GM10248 (cell line): ENCODE data around the gene CASQ2.

ENCODE experiments used
- CTCF ChIA-PET: fragments of 300-600 bp; sonication (Branson Sonifier 250); formaldehyde crosslinking; extraction: SDS; loops from one replicate; lab custom pipeline; 2021; ENCODE audit warnings: antibody characterized with exemption; lab: Yijun Ruan, JAX
- POLR2A ChIA-PET: fragments of 350-650 bp; sonication (Branson Sonifier 250); formaldehyde crosslinking; extraction: SDS; loops from one replicate; lab custom pipeline; 2020; ENCODE audit warnings: antibody characterized with exemption; lab: Yijun Ruan, JAX
- DNase-seq: peaks from one replicate; pipeline ENCODE4 v3.0.0; 2012; ENCODE audit errors: extremely low spot score
- CTCF ChIP-seq: IDR thresholded peaks from 2 replicates; pipeline ENCODE4 v1.5.1; 2012; ENCODE audit warnings: mild to moderate bottlenecking, low read depth; ENCODE audit errors: extremely low read depth, missing control alignments, control extremely low read depth

The CASQ2 gene

GRCh38 chr1:115767403-115767802 is 1.1 kb downstream of the CASQ2 start:
- POLR2A ChIA-PET, result no interaction called here
- CTCF ChIA-PET, result no interaction called here
- TF ChIP-seq CTCF, result no peak
- DNase-seq, result no peak

- no peak for DNase-seq
- no peak for TF ChIP-seq CTCF
- ChIA-PET POLR2A (no interaction called here), CTCF (interaction anchor here (0.8 to 6.2 kb wide), 12 partner anchors 8 to 171 kb away, joined by 3 to 62 read pairs (median 4); no protein-coding TSS in a partner anchor)
Measured at GRCh38 chr1:115765091-115765490, 3.4 kb downstream of the CASQ2 start.

GRCh38 chr1:115764541-115764940 is 4.0 kb downstream of the CASQ2 start:
- CTCF ChIA-PET, result interaction anchor here (0.8 to 6.2 kb wide), 15 partner anchors 9 to 627 kb away, joined by 3 to 62 read pairs (median 4); no protein-coding TSS in a partner anchor
- DNase-seq, result no peak
- POLR2A ChIA-PET, result interaction anchor here (0.6 kb wide), 1 partner anchor 8 kb away, joined by 5 read pairs; no protein-coding TSS in a partner anchor
- peak; percentile 29 for TF ChIP-seq CTCF

- DNase-seq, result no peak
- CTCF ChIA-PET, result interaction anchor here (0.9 to 6.2 kb wide), 4 partner anchors 9 to 167 kb away, joined by 3 to 62 read pairs (median 12); no protein-coding TSS in a partner anchor
- no peak for TF ChIP-seq CTCF
- POLR2A ChIA-PET, result no interaction called here
Measured at GRCh38 chr1:115762779-115763178, 5.7 kb downstream of the CASQ2 start.

- no peak for TF ChIP-seq CTCF
- CTCF ChIA-PET, result interaction anchor here (0.7 to 6.2 kb wide), 7 partner anchors 10 to 166 kb away, joined by 3 to 62 read pairs (median 4); no protein-coding TSS in a partner anchor
- POLR2A ChIA-PET, result no interaction called here
- no peak for DNase-seq
Measured at GRCh38 chr1:115761601-115762302, 6.8 kb downstream of the CASQ2 start.

GRCh38 chr1:115757856-115758255 is 10.7 kb downstream of the CASQ2 start:
- ChIA-PET POLR2A (no interaction called here), CTCF (interaction anchor here (0.7 kb wide), 1 partner anchor 15 kb away, joined by 3 read pairs; no protein-coding TSS in a partner anchor)
- DNase-seq, result no peak
- TF ChIP-seq CTCF, result no peak
